ENCODE measurements around the gene SIGLEC12.

DNA sequence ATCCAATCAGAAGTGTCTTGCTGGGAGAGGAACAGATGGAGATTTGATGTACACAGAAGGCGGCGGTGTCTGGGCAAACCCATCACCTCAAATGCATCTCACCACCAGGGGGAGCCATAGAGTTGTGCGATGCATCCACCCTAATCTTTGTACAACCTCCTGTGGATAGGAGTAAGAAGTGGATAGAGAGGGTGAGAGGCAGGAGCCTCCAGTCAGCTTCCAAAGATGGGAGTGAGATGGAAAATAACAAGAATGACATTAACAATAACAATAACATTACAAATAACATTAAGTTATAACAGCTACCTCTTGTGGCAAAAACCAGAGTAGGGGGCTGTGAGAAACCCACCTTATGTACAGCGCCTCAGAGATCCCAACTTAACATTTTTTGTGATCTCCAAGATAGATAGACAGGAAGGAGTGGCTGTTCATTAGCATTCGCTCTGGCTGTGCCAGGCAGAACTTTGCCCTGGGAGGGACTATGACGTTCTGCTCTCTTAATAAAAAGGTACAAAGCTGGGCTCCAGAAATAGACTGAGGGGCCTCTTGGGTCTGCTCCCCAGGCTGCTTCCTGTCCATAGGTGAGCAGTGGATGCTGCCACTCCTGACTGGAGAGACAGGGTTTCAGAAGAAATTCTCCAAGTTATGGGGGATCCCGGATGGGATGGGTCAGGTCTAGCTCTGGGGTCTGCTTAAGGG, 28.4 kb downstream of the SIGLEC12 start:
- TF ChIP-seq, protein P1, sequence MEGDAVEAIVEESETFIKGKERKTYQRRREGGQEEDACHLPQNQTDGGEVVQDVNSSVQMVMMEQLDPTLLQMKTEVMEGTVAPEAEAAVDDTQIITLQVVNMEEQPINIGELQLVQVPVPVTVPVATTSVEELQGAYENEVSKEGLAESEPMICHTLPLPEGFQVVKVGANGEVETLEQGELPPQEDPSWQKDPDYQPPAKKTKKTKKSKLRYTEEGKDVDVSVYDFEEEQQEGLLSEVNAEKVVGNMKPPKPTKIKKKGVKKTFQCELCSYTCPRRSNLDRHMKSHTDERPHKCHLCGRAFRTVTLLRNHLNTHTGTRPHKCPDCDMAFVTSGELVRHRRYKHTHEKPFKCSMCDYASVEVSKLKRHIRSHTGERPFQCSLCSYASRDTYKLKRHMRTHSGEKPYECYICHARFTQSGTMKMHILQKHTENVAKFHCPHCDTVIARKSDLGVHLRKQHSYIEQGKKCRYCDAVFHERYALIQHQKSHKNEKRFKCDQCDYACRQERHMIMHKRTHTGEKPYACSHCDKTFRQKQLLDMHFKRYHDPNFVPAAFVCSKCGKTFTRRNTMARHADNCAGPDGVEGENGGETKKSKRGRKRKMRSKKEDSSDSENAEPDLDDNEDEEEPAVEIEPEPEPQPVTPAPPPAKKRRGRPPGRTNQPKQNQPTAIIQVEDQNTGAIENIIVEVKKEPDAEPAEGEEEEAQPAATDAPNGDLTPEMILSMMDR (conservative IDR thresholded peaks at IDR 0.05 in 1 of 2, IDR thresholded peaks at IDR 0.05 in 1 of 2; ENCODE audit: low read depth in 1 of 2, low read length in 2 of 2) = peak; percentile 54 to 82
- no peak for TF ChIP-seq EZH2 (IDR thresholded peaks at IDR 0.05; ENCODE audit: low read length, missing control alignments)

Data from fibroblast of lung (primary cell).